GM12878 (cell line): ENCODE data around the gene TCEAL9. TPM values are rescaled to one million over a fixed set of nuclear protein-coding genes. Genes with fewer than 3 reads are reported as not detected.

Source experiments
- ATAC-seq: fragments of 200-7000 bp; cut with Tn5 transposase; 3 replicates; pipeline ENCODE4 v1.9.1; 2020; ENCODE audit warnings: mild to moderate bottlenecking, moderate library complexity
- BruUV-seq: library from RNA; stranded (reverse); fragments of 400-500 nt; replicated peaks from 2 replicates; lab custom pipeline; 2021; lab: Mats Ljungman, UMichigan
- CTCF ChIA-PET: fragments of 300-600 bp; sonication (Branson Sonifier 250); formaldehyde crosslinking; extraction: SDS; loops from one replicate; lab custom pipeline; 2021; ENCODE audit warnings: inconsistent platforms; lab: Yijun Ruan, JAX
- POLR2A ChIA-PET: fragments of 350-600 bp; formaldehyde crosslinking; extraction: SDS; loops from one replicate; lab custom pipeline; 2021; ENCODE audit warnings: inconsistent platforms; lab: Charles Lee
- RAD21 ChIA-PET: fragments of 300-600 bp; sonication (Branson Sonifier 250); formaldehyde crosslinking; loops from one replicate; lab custom pipeline; 2023; ENCODE audit warnings: antibody characterized with exemption; ENCODE audit not compliant: unreplicated experiment; lab: Charles Lee
- SMC1A ChIA-PET: fragments of 300-600 bp; sonication (Branson Sonifier 250); formaldehyde crosslinking; loops from one replicate; lab custom pipeline; 2023; ENCODE audit not compliant: unreplicated experiment, uncharacterized antibody; lab: Charles Lee
- DNase-seq: peaks from one replicate; pipeline ENCODE4 v3.0.0-alpha.2; 2011; ENCODE audit warnings: low read depth, low spot score
- FAIRE-seq: peaks from 3 replicates; lab custom pipeline; 2011; peaks lifted over from hg19 to GRCh38; lab: Jason Lieb, UNC
- H2AFZ ChIP-seq: 2 replicates; pipeline ENCODE4 v1.6.0; 2011; ENCODE audit warnings: low read depth, low read length, control low read depth; ENCODE audit not compliant: control insufficient read depth
- H3K27ac ChIP-seq: 2 replicates; pipeline ENCODE4 v1.5.1; 2011; ENCODE audit warnings: control low read depth; ENCODE audit not compliant: control insufficient read depth, insufficient read depth
- H3K27me3 ChIP-seq, 2 experiments: replicated peaks in 1 of 2; 2 replicates each; pipeline versions ENCODE4 v1.6.0 to v1.6.1; 2011; ENCODE audit warnings: low read length in 1 of 2; ENCODE audit not compliant: control insufficient read depth in 2 of 2, insufficient read depth in 2 of 2
- H3K36me3 ChIP-seq, 2 experiments: 2 replicates each; pipeline ENCODE4 v1.5.1; 2011; ENCODE audit warnings: low read length in 1 of 2; ENCODE audit not compliant: control insufficient read depth in 2 of 2, insufficient read depth in 2 of 2
- H3K4me1 ChIP-seq: 2 replicates; pipeline ENCODE4 v1.6.1; 2011; ENCODE audit warnings: mild to moderate bottlenecking, low read length, moderate library complexity, mixed read lengths; ENCODE audit not compliant: control insufficient read depth, insufficient read depth
- H3K4me2 ChIP-seq: 2 replicates; pipeline ENCODE4 v1.6.0; 2011; ENCODE audit warnings: control low read depth; ENCODE audit not compliant: control insufficient read depth, insufficient read depth
- H3K4me3 ChIP-seq: fragments of 200-600 bp; sonication (generic); 2 replicates; pipeline ENCODE4 v1.5.1; 2016
- H3K79me2 ChIP-seq: 2 replicates; pipeline ENCODE4 v1.6.0; 2011; ENCODE audit warnings: low read length; ENCODE audit not compliant: control insufficient read depth, insufficient read depth
- H3K9ac ChIP-seq: 2 replicates; pipeline ENCODE4 v1.8.0; 2011; ENCODE audit warnings: low read length, control low read depth, mixed read lengths; ENCODE audit not compliant: control insufficient read depth, insufficient read depth
- H3K9me3 ChIP-seq: replicated peaks from 3 replicates; pipeline ENCODE4 v1.5.1; 2011; ENCODE audit warnings: mild to moderate bottlenecking, low read length; ENCODE audit not compliant: control insufficient read depth, insufficient read depth
- H4K20me1 ChIP-seq: 2 replicates; pipeline ENCODE4 v1.6.0; 2011; ENCODE audit not compliant: control insufficient read depth, insufficient read depth
- BMI1 ChIP-seq: fragments of 450-650 bp; IDR thresholded peaks from 2 replicates; pipeline ENCODE4 v1.6.1; 2016; ENCODE audit warnings: mild to moderate bottlenecking, moderate library complexity, borderline replicate concordance
- EZH2 ChIP-seq: IDR thresholded peaks from 2 replicates; pipeline ENCODE4 v1.6.1; 2012; ENCODE audit warnings: low read depth, mild to moderate bottlenecking, control low read depth, inconsistent platforms, low read length, borderline replicate concordance; ENCODE audit not compliant: control insufficient read depth
- HDAC6 ChIP-seq: fragments of 200-600 bp; sonication (generic); IDR thresholded peaks from one replicate; pipeline ENCODE4 v1.8.0; 2017; ENCODE audit warnings: antibody characterized with exemption; ENCODE audit not compliant: unreplicated experiment
- KDM1A ChIP-seq: fragments of 200-600 bp; sonication (generic); IDR thresholded peaks from 2 replicates; pipeline ENCODE4 v1.6.1; 2016; ENCODE audit warnings: borderline replicate concordance
- NR2F1 ChIP-seq: fragments of 450-650 bp; conservative IDR thresholded peaks from 2 replicates; pipeline ENCODE4 v1.6.1; 2017; ENCODE audit warnings: mild to moderate bottlenecking
- SIN3A ChIP-seq: IDR thresholded peaks from 2 replicates; pipeline ENCODE4 v1.6.1; 2012; ENCODE audit warnings: low read depth, low read length, improper control_type of control experiment
- SMAD5 ChIP-seq: IDR thresholded peaks from 2 replicates; pipeline ENCODE4 v1.6.1; 2016; ENCODE audit warnings: antibody characterized with exemption, low read depth
- ZNF24 ChIP-seq: fragments of 450-650 bp; IDR thresholded peaks from 2 replicates; pipeline ENCODE4 v1.6.1; 2017; ENCODE audit warnings: antibody characterized with exemption, mild to moderate bottlenecking
- WGBS: methylation state at CpG from one replicate; pipeline ENCODE4 v1.1.6; 2016; ENCODE audit warnings: low lambda C conversion rate; ENCODE audit not compliant: insufficient replicate concordance, insufficient coverage; ENCODE audit errors: missing lambda C conversion rate; 5-methylcytosine and 5-hydroxymethylcytosine counted together
- in situ Hi-C: fragments of 300-500 bp; cut with MboI; formaldehyde crosslinking; loops from 9 replicates; pipeline ENCODE4 v1.14.3; 2018; ENCODE audit warnings: mixed read lengths
- intact Hi-C: fragments of 100-400 bp; cut with micrococcal nuclease; formaldehyde crosslinking; loops from one replicate; pipeline ENCODE4 v1.14.2; 2022; ENCODE audit not compliant: unreplicated experiment
- polyA plus RNA-seq, 11 experiments: library from polyadenylated mRNA; depleted of rRNA in 4 of 11; unstranded in 6 of 11; stranded (reverse) in 5 of 11; fragments of >200 nt; fragmentation: Nextera tagmentation in 4 of 11; fragmentation: Illumina TruSeq in 1 of 11; extraction: Ambion mirVana in 4 of 11; extraction: Trizol in 1 of 11; gene quantifications; 1 replicate in 1 of 11; 2 replicates in 10 of 11; pipeline versions ENCODE4 v1.2.1 to v1.2.3, GENCODE V29; 2011 to 2016; ENCODE audit warnings: inconsistent platforms in 2 of 11, missing spikeins in 2 of 11, low read depth in 1 of 11
- total RNA-seq, 4 experiments: library from RNA; depleted of rRNA in 3 of 4; stranded (reverse); fragments of >200 nt in 3 of 4; fragmentation: Illumina TruSeq in 1 of 4; extraction: Trizol in 1 of 4; gene quantifications; 2 replicates each; pipeline versions ENCODE4 v1.2.1 to v1.2.3, GENCODE V29; 2013 to 2021
- TF ChIP-seq, protein P1 (sequence below): fragments of 450-650 bp; formaldehyde crosslinking; IDR thresholded peaks from 2 replicates; pipeline ENCODE4 v1.4.0; 2022; ENCODE audit warnings: mild to moderate bottlenecking, moderate library complexity

Gene TCEAL9
- total and polyA plus RNA-seq, 10 of the 15 experiments (the other 5 are each of a cell fraction or from before 2014, with no cell fraction given): 0.39 to 2.5 (median 0.90) TPM

DNA sequence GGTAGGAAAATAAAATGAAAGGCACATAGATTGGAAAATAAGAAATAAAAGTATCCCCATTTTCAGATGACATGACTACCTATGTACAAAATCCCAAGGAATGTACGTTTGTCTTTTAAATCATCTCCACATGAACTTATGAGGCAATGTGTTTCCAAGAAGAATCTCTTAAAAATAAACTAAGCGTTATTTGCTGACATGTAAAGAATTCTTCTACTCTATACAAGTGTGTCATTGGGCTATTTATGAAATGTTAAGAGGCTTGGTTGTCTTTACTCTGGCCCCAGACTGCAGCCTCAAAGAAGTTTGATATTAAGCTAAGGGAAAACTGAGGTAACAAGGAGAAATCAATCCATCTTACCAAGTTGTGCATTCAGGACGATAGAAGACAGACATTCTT is 37.2 kb downstream of the TCEAL9 start:
- no peak for ATAC-seq
- Histone ChIP-seq H3K9ac (no peak overlapping the region), H3K4me3 (no peak overlapping the region)
- POLR2A ChIA-PET: no interaction called here
- TF ChIP-seq HDAC6: no peak
- TF ChIP-seq SMAD5: no peak
- TF ChIP-seq SIN3A: no peak
- no peak for TF ChIP-seq KDM1A
- no peak for TF ChIP-seq ZNF24
- TF ChIP-seq BMI1: no peak
- TF ChIP-seq, protein P1, sequence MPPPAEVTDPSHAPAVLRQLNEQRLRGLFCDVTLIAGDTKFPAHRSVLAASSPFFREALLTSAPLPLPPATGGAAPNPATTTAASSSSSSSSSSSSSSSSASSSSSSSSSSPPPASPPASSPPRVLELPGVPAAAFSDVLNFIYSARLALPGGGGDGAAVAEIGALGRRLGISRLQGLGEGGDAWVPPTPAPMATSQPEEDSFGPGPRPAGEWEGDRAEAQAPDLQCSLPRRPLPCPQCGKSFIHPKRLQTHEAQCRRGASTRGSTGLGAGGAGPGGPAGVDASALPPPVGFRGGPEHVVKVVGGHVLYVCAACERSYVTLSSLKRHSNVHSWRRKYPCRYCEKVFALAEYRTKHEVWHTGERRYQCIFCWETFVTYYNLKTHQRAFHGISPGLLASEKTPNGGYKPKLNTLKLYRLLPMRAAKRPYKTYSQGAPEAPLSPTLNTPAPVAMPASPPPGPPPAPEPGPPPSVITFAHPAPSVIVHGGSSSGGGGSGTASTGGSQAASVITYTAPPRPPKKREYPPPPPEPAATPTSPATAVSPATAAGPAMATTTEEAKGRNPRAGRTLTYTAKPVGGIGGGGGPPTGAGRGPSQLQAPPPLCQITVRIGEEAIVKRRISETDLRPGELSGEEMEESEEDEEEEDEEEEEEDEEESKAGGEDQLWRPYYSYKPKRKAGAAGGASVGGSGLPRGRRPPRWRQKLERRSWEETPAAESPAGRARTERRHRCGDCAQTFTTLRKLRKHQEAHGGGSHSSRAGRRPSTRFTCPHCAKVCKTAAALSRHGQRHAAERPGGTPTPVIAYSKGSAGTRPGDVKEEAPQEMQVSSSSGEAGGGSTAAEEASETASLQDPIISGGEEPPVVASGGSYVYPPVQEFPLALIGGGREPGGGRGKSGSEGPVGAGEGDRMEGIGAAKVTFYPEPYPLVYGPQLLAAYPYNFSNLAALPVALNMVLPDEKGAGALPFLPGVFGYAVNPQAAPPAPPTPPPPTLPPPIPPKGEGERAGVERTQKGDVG (CRISPR knock-in tag): no peak
- TF ChIP-seq EZH2: no peak
- no peak for TF ChIP-seq NR2F1
- TF ChIP-seq, all 136 proteins: peak for 0
- intact Hi-C loops: no loop called here
- Histone ChIP-seq H3K27me3 (no peaks in the 10 kb centered on the region), H3K4me2 (no peak overlapping the region), H2AFZ (no peak overlapping the region), H3K4me1 (no peaks in the 10 kb centered on the region), H4K20me1 (no peaks in the 10 kb centered on the region), H3K79me2 (no peaks in the 10 kb centered on the region), H3K27ac (no peak overlapping the region), H3K36me3 (no peaks in the 10 kb centered on the region), H3K9me3 (no peaks in the 10 kb centered on the region)
- DNase-seq (no peak), FAIRE-seq (no peak)
- ChIA-PET CTCF (no interaction called here), SMC1A (no interaction called here), RAD21 (no interaction called here)
- in situ Hi-C loops: no loop called here
- 15% methylated on average over 3 of the region's 3 CpGs for WGBS
- no TSS peak for BruUV-seq
